ENCODE results near the gene ECD. TPM values are rescaled to one million over a fixed set of nuclear protein-coding genes. Genes with fewer than 3 reads are reported as not detected.

The ECD gene
- total and polyA plus RNA-seq, 7 experiments from 2014 or later: 30.2 to 42.7 (median 33.1) TPM

Other genes starting within 250 kb of the ECD start
- gene PLA2G12B, start 213.2 kb downstream of the ECD start, total RNA-seq: not detected
- not detected for gene PLA2G12B, start 213.2 kb downstream of the ECD start, polyA plus RNA-seq
- 10 to 100 TPM; 10.5 to 74.7 (median 14.7) TPM for gene P4HA1, start 71.1 kb downstream of the ECD start, total RNA-seq
- 10 to 100 TPM; 13.4 to 16.8 TPM for gene P4HA1, start 71.1 kb downstream of the ECD start, polyA plus RNA-seq
- 1 to 10 TPM; 1.2 to 3.5 (median 1.5) TPM for gene NUDT13, start 57.6 kb downstream of the ECD start, total RNA-seq
- 1 to 10 TPM; 1.3 to 1.5 TPM for gene NUDT13, start 57.6 kb downstream of the ECD start, polyA plus RNA-seq
- 10 to 100 TPM; 13.7 to 21.0 (median 16.3) TPM for gene FAM149B1, start 111 bp upstream of the ECD start, total RNA-seq
- gene FAM149B1, start 111 bp upstream of the ECD start, polyA plus RNA-seq: 1 to 10 TPM; 4.6 to 5.1 TPM
- gene DNAJC9, start 79.2 kb upstream of the ECD start, total RNA-seq: 10 to 100 TPM; 14.5 to 47.7 (median 26.8) TPM
- gene DNAJC9, start 79.2 kb upstream of the ECD start, polyA plus RNA-seq: 10 to 100 TPM; 31.2 to 33.8 TPM
- 10 to 100 TPM; 29.6 to 99.9 (median 47.6) TPM for gene MRPS16, start 84.6 kb upstream of the ECD start, total RNA-seq
- 100 to 1,000 TPM in 1 of 2 donors, 10 to 100 TPM in 1; 76.1 to 104 TPM for gene MRPS16, start 84.6 kb upstream of the ECD start, polyA plus RNA-seq
- 1 to 10 TPM in 4 of 5 experiments, under 1 TPM in 1; 0.80 to 5.4 (median 4.6) TPM for gene CFAP70, start 190.9 kb upstream of the ECD start, total RNA-seq
- gene CFAP70, start 190.9 kb upstream of the ECD start, polyA plus RNA-seq: under 1 TPM; 0.66 to 0.69 TPM
- gene ANXA7, start 246.1 kb upstream of the ECD start, total RNA-seq: 100 to 1,000 TPM in 1 of 5 experiments, 10 to 100 TPM in 4; 74.8 to 118 (median 97.3) TPM
- 100 to 1,000 TPM; 187 to 205 TPM for gene ANXA7, start 246.1 kb upstream of the ECD start, polyA plus RNA-seq